DOHH2 (cell line): ENCODE results near the gene ATP6V0A4.

Experiments used
- H3F3A ChIP-seq: fragments of 200-600 bp; sonication (generic), shearing (Covaris generic); 2 replicates; pipeline ENCODE4 v1.6.0; 2016; ENCODE audit warnings: antibody characterized with exemption, mild to moderate bottlenecking; ENCODE audit not compliant: control insufficient read depth, insufficient read depth
- H3K27ac ChIP-seq: fragments of 200-600 bp; sonication (generic); 2 replicates; pipeline ENCODE4 v1.5.1; 2014; ENCODE audit warnings: low read depth, mild to moderate bottlenecking, low read length, moderate library complexity
- H3K27me3 ChIP-seq: fragments of 200-600 bp; sonication (generic); 2 replicates; pipeline ENCODE4 v1.6.1; 2014; ENCODE audit warnings: mild to moderate bottlenecking, low read length, mixed read lengths; ENCODE audit not compliant: control insufficient read depth
- H3K36me3 ChIP-seq: fragments of 200-600 bp; sonication (generic); 2 replicates; pipeline ENCODE4 v1.6.1; 2014; ENCODE audit warnings: mild to moderate bottlenecking, low read length, moderate library complexity, mixed read lengths; ENCODE audit not compliant: control insufficient read depth
- H3K4me1 ChIP-seq: fragments of 200-600 bp; sonication (generic); 2 replicates; pipeline ENCODE4 v1.6.1; 2014; ENCODE audit warnings: mild to moderate bottlenecking, low read length, mixed read lengths; ENCODE audit not compliant: control insufficient read depth
- H3K4me2 ChIP-seq: fragments of 200-600 bp; sonication (generic); 2 replicates; pipeline ENCODE4 v1.6.0; 2014; ENCODE audit warnings: mild to moderate bottlenecking, low read length, moderate library complexity
- H3K4me3 ChIP-seq: fragments of 200-600 bp; sonication (generic); 2 replicates; pipeline ENCODE4 v1.5.1; 2014; ENCODE audit warnings: mild to moderate bottlenecking, low read length, mixed read lengths
- H3K79me2 ChIP-seq: fragments of 200-600 bp; sonication (generic); 2 replicates; pipeline ENCODE4 v1.6.1; 2014; ENCODE audit warnings: mild to moderate bottlenecking, low read length, mixed read lengths; ENCODE audit not compliant: control insufficient read depth
- H3K9me2 ChIP-seq: fragments of 200-600 bp; sonication (generic); replicated peaks from 2 replicates; pipeline ENCODE4 v1.6.1; 2014; ENCODE audit warnings: mild to moderate bottlenecking, low read length, mixed read lengths; ENCODE audit not compliant: control insufficient read depth
- H3K9me3 ChIP-seq: fragments of 200-600 bp; sonication (generic); 2 replicates; pipeline ENCODE4 v1.6.1; 2014; ENCODE audit warnings: antibody characterized with exemption, low read length, mixed read lengths; ENCODE audit not compliant: control insufficient read depth, insufficient read depth
- H4K20me1 ChIP-seq: fragments of 200-600 bp; sonication (generic); 2 replicates; pipeline ENCODE4 v1.6.0; 2014; ENCODE audit warnings: low read depth, mild to moderate bottlenecking, antibody characterized with exemption, low read length, moderate library complexity; ENCODE audit not compliant: control insufficient read depth, insufficient read depth
- EZH2phosphoT487 ChIP-seq: fragments of 200-600 bp; sonication (generic); IDR thresholded peaks from 2 replicates; pipeline ENCODE4 v1.6.1; 2017; ENCODE audit warnings: borderline replicate concordance, mild to moderate bottlenecking, antibody characterized with exemption, low read length, moderate library complexity, mixed read lengths
- TF ChIP-seq, protein P1 (sequence below): fragments of 200-600 bp; sonication (generic); IDR thresholded peaks from one replicate; pipeline ENCODE4 v1.5.1; 2014; ENCODE audit warnings: antibody characterized with exemption, mild to moderate bottlenecking, low read depth, low read length; ENCODE audit not compliant: poor library complexity, severe bottlenecking

ATP6V0A4 gene

DNA sequence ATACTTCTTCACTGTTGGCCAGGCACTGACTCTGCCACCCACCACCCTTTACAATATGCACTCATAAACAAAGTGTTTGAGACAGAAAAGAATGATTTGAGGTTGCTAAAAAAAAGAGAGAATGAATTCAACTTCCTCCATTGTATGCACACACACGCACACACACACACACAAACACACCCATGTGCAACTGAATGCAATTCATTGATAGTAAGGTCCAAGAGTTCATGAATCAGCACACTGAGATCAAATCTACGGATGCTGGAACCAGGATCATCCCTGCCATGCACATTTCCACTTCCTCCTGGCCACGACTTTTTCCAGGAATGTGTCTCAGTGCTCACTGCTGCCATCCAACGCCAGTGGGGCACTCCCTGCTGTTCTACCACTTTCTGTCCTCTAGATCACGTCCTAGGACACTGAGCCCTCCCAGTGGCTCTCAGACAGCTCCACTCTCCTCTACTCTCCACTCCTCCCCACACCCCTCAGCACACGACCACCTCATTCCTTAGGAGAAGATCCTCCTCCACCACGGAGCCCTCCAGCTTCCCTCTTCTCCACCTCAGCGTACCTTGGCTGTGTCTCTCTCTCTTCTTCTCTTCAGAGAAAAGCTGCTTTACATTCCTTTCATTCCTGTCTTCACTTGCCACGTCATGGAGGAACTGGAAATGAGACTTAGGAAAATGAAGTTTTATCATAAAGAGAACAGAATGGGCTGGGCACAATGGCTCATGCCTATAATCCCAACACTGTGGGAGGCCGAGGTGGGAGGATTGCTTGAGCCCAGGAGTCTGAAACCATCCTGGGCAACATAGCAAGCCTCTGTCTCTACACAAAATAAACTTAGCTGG is 12.2 kb downstream of the ATP6V0A4 start:
- no peaks in the 10 kb centered on the region for H3F3A ChIP-seq
- no peak overlapping the region for H3K4me3 ChIP-seq
- H3K27ac ChIP-seq = no peak overlapping the region
- TF ChIP-seq EZH2phosphoT487 = no peak
- TF ChIP-seq, protein P1, sequence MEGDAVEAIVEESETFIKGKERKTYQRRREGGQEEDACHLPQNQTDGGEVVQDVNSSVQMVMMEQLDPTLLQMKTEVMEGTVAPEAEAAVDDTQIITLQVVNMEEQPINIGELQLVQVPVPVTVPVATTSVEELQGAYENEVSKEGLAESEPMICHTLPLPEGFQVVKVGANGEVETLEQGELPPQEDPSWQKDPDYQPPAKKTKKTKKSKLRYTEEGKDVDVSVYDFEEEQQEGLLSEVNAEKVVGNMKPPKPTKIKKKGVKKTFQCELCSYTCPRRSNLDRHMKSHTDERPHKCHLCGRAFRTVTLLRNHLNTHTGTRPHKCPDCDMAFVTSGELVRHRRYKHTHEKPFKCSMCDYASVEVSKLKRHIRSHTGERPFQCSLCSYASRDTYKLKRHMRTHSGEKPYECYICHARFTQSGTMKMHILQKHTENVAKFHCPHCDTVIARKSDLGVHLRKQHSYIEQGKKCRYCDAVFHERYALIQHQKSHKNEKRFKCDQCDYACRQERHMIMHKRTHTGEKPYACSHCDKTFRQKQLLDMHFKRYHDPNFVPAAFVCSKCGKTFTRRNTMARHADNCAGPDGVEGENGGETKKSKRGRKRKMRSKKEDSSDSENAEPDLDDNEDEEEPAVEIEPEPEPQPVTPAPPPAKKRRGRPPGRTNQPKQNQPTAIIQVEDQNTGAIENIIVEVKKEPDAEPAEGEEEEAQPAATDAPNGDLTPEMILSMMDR = no peak
- no peaks in the 10 kb centered on the region for H3K36me3 ChIP-seq
- H4K20me1 ChIP-seq = no peaks in the 10 kb centered on the region
- H3K9me3 ChIP-seq = no peaks in the 10 kb centered on the region
- no peaks in the 10 kb centered on the region for H3K79me2 ChIP-seq
- no peaks in the 10 kb centered on the region for H3K27me3 ChIP-seq
- no peak overlapping the region for H3K4me2 ChIP-seq
- H3K9me2 ChIP-seq = no peaks in the 10 kb centered on the region
- no peaks in the 10 kb centered on the region for H3K4me1 ChIP-seq

DNA sequence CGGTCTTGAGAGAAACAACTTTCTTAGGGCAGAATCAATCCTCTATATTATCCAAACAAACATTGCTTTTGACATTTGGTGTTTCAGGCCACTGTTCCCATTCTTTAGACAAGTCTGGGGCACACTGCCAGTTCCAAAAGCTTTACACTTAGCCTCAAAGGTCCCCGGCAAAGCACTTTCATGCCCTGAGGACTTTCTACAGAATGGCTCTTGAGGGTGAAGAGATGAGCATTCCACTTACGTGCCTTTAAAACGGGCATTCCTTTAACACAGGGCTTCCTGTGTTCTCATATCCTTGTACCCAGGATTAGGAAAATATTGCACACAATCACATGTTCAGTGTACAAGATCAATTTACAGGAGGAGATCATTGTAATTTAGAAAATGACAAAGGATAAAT is 13.3 kb downstream of the ATP6V0A4 start:
- Histone ChIP-seq H3K36me3 (no peaks in the 10 kb centered on the region), H3K9me3 (no peaks in the 10 kb centered on the region), H3K9me2 (no peaks in the 10 kb centered on the region), H3K27me3 (no peaks in the 10 kb centered on the region), H3K4me2 (no peak overlapping the region), H3K4me1 (no peaks in the 10 kb centered on the region), H4K20me1 (no peaks in the 10 kb centered on the region), H3K4me3 (no peak overlapping the region), H3K27ac (no peak overlapping the region), H3F3A (no peaks in the 10 kb centered on the region), H3K79me2 (no peaks in the 10 kb centered on the region)
- no peak for TF ChIP-seq EZH2phosphoT487
- TF ChIP-seq, protein P1 = no peak

DNA sequence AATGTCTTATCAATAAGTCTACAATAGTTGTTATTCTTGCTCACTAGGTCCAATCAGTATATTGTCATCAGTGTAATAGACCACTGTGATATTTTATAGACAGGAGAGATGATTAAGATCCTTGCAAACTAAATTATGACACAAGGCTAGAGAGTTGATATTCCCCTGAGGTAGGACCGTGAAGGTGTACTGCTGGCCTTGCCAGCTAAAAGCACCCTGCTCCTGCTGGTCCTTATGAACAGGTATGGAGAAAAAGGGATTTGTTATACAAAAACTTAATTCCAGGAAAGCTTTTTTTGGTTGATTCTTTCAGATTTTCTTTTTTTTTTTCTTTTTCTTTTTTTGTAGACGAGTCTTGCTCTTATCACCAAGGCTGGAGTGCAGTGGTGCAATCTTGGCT is 17.0 kb downstream of the ATP6V0A4 start:
- Histone ChIP-seq H3K79me2 (no peaks in the 10 kb centered on the region), H3K27me3 (no peaks in the 10 kb centered on the region), H3K9me2 (no peaks in the 10 kb centered on the region), H3K36me3 (no peaks in the 10 kb centered on the region), H3K9me3 (no peaks in the 10 kb centered on the region), H3K4me3 (no peak overlapping the region), H3K4me1 (no peaks in the 10 kb centered on the region), H3K27ac (no peak overlapping the region), H3F3A (no peaks in the 10 kb centered on the region), H3K4me2 (no peak overlapping the region), H4K20me1 (no peaks in the 10 kb centered on the region)
- TF ChIP-seq, protein P1 = no peak
- no peak for TF ChIP-seq EZH2phosphoT487
